ENCODE results near the gene MUC5AC.

The MUC5AC gene

DNA sequence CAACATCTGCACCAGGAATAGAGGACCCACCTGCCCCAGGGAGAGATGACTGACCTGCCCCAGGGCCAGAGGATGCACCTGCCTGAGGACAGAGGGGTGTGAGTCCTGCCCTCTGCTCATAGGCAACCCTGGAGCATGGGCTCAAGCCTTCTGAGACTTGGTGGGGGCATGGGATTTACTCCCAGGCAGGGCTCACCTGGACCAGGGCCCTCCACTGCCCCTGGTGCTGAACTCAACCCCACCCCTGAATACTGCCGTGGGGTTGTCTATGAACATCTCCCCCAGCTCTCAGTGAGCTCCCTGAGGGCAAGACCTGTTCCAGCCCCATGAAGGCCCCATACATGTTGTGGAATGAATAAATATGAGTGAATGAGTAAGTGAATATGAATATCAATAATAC is 33.8 kb upstream of the MUC5AC start:
- ChIA-PET POLR2A (no interaction called here), CTCF (no interaction called here)
- no peak overlapping the region for H3K4me3 ChIP-seq (ENCODE audit: control insufficient read depth in 1 of 7, extremely low read depth in 1 of 7, insufficient read depth in 4 of 7, low read depth in 2 of 7, low read length in 6 of 7)
- H3K36me3 ChIP-seq (ENCODE audit: control insufficient read depth in 4 of 4, insufficient read depth in 4 of 4, low read length in 3 of 4) = no peaks in the 10 kb centered on the region
- H3K27me3 ChIP-seq (replicated peaks in 2 of 5; ENCODE audit: control insufficient read depth in 4 of 5, insufficient read depth in 5 of 5, low read length in 4 of 5) = peaks cover 0 to 7% (median 0%) of the 10 kb centered on the region in 5 experiments
- WGBS (ENCODE audit: insufficient coverage) = no CpG with 5 or more reads among the region's 1 CpG
- H3K9me3 ChIP-seq (ENCODE audit: control extremely low read depth in 1 of 5, control insufficient read depth in 4 of 5, insufficient read depth in 2 of 5, low read depth in 1 of 5, low read length in 4 of 5) = no peaks in the 10 kb centered on the region
- H3K4me1 ChIP-seq (ENCODE audit: control extremely low read depth in 1 of 4, control insufficient read depth in 4 of 4, insufficient read depth in 4 of 4, low read length in 3 of 4) = no peaks in the 10 kb centered on the region
- no peak overlapping the region for H3K27ac ChIP-seq (ENCODE audit: insufficient read depth in 1 of 2, low read depth in 1 of 2, low read length in 2 of 2, poor library complexity in 1 of 2, severe bottlenecking in 2 of 2)
- no peak for DNase-seq

DNA sequence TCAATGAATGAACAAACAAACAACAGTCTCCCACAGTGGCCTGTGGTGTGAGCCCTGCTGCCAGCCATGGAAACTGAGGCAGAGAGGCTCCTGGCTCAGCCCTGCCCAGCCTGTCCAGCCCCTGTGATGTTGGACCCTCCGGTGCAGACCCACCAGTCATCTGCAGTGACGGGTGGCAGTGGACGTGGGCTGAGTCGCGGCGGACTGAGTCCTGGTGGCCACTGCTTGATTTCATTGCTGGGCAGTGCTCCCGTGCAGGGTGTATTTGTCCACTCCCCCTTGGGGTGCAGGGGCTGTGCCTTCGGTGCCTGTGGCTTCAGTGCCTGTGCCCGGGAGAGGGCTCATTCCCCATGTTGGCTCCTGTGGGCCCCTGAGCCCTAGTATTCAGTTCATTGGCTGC is 31.9 kb upstream of the MUC5AC start:
- peaks cover 0 to 7% (median 0%) of the 10 kb centered on the region in 5 experiments for H3K27me3 ChIP-seq (replicated peaks in 2 of 5; ENCODE audit: control insufficient read depth in 4 of 5, insufficient read depth in 5 of 5, low read length in 4 of 5)
- ChIA-PET POLR2A (no interaction called here), CTCF (no interaction called here)
- no peaks in the 10 kb centered on the region for H3K9me3 ChIP-seq (ENCODE audit: control extremely low read depth in 1 of 5, control insufficient read depth in 4 of 5, insufficient read depth in 2 of 5, low read depth in 1 of 5, low read length in 4 of 5)
- no peaks in the 10 kb centered on the region for H3K4me1 ChIP-seq (ENCODE audit: control extremely low read depth in 1 of 4, control insufficient read depth in 4 of 4, insufficient read depth in 4 of 4, low read length in 3 of 4)
- H3K36me3 ChIP-seq (ENCODE audit: control insufficient read depth in 4 of 4, insufficient read depth in 4 of 4, low read length in 3 of 4) = no peaks in the 10 kb centered on the region
- 100% methylated on average over 9 of the region's 9 CpGs for WGBS (ENCODE audit: insufficient coverage)
- H3K4me3 ChIP-seq (ENCODE audit: control insufficient read depth in 1 of 7, extremely low read depth in 1 of 7, insufficient read depth in 4 of 7, low read depth in 2 of 7, low read length in 6 of 7) = no peak overlapping the region
- no peak overlapping the region for H3K27ac ChIP-seq (ENCODE audit: insufficient read depth in 1 of 2, low read depth in 1 of 2, low read length in 2 of 2, poor library complexity in 1 of 2, severe bottlenecking in 2 of 2)
- no peak for DNase-seq

DNA sequence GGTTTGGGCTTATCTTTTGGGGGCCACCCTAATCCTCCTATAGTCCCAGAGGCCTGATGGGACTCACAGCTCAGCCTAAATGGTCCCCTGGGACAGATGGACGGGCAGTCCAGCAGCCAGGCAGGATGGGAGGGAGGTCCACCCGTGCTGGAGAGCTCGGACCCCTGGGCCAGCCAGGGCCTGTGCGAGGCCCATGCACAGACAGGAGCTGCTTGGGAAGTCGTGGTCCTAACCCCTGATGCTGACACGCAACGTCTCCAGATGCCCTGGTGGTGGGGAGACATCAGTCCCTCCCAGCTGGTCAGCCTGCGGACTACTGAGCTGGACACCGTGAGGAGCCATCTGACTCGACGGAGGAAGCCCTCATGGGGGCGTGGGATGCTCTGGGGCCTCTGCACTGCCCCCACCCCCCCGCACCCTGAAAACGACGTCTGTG is 31.2 kb upstream of the MUC5AC start:
- peaks cover 0 to 7% (median 0%) of the 10 kb centered on the region in 5 experiments for H3K27me3 ChIP-seq (replicated peaks in 2 of 5; ENCODE audit: control insufficient read depth in 4 of 5, insufficient read depth in 5 of 5, low read length in 4 of 5)
- 89% methylated on average over 11 of the region's 15 CpGs for WGBS (ENCODE audit: insufficient coverage)
- no peak for DNase-seq
- ChIA-PET CTCF (no interaction called here), POLR2A (no interaction called here)
- H3K36me3 ChIP-seq (ENCODE audit: control insufficient read depth in 4 of 4, insufficient read depth in 4 of 4, low read length in 3 of 4) = no peaks in the 10 kb centered on the region
- no peak overlapping the region for H3K27ac ChIP-seq (ENCODE audit: insufficient read depth in 1 of 2, low read depth in 1 of 2, low read length in 2 of 2, poor library complexity in 1 of 2, severe bottlenecking in 2 of 2)
- H3K4me1 ChIP-seq (ENCODE audit: control extremely low read depth in 1 of 4, control insufficient read depth in 4 of 4, insufficient read depth in 4 of 4, low read length in 3 of 4) = no peaks in the 10 kb centered on the region
- no peaks in the 10 kb centered on the region for H3K9me3 ChIP-seq (ENCODE audit: control extremely low read depth in 1 of 5, control insufficient read depth in 4 of 5, insufficient read depth in 2 of 5, low read depth in 1 of 5, low read length in 4 of 5)
- no peak overlapping the region for H3K4me3 ChIP-seq (ENCODE audit: control insufficient read depth in 1 of 7, extremely low read depth in 1 of 7, insufficient read depth in 4 of 7, low read depth in 2 of 7, low read length in 6 of 7)

DNA sequence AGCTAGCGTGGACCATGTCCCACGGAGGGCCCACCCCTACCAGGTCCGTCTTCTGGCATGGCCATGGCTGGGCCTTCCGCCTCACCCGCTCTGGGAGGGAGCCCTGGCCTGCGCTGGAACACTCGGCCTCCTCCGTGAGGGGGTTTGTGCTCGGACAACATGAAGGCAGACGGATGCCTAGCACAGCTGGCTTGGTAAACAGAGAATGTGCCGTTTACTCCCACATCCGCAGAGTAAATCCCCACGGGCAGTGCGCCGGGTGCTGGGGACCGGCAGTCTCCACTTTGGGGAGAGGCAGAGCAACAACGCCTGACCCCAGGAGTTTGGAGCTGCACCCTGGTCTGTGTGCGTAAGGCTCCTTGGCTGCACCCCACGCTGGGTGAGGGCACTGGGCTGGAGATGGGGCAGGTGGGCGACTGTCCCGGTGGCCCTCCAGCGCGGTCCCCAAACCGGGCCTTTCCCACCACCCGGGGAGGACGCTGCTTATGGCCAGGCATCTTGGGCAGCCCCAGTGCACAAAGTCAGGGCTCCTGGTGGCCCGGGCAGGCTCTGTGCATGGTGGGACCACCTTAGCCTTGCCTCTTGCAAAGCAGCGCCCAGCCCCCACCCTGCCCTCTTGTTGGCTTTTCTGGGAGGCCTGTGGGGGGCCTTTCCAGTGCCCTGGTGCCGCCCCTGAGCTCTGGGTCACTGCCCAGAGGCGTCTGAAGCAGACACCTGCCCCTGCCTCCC is 30.7 kb upstream of the MUC5AC start:
- H3K4me1 ChIP-seq (ENCODE audit: control extremely low read depth in 1 of 4, control insufficient read depth in 4 of 4, insufficient read depth in 4 of 4, low read length in 3 of 4) = no peaks in the 10 kb centered on the region
- ChIA-PET CTCF (no interaction called here), POLR2A (no interaction called here)
- no peaks in the 10 kb centered on the region for H3K9me3 ChIP-seq (ENCODE audit: control extremely low read depth in 1 of 5, control insufficient read depth in 4 of 5, insufficient read depth in 2 of 5, low read depth in 1 of 5, low read length in 4 of 5)
- no peaks in the 10 kb centered on the region for H3K36me3 ChIP-seq (ENCODE audit: control insufficient read depth in 4 of 4, insufficient read depth in 4 of 4, low read length in 3 of 4)
- H3K4me3 ChIP-seq (ENCODE audit: control insufficient read depth in 1 of 7, extremely low read depth in 1 of 7, insufficient read depth in 4 of 7, low read depth in 2 of 7, low read length in 6 of 7) = no peak overlapping the region
- H3K27me3 ChIP-seq (replicated peaks in 2 of 5; ENCODE audit: control insufficient read depth in 4 of 5, insufficient read depth in 5 of 5, low read length in 4 of 5) = peaks cover 0 to 4% (median 0%) of the 10 kb centered on the region in 5 experiments
- 93% methylated on average over 30 of the region's 30 CpGs for WGBS (ENCODE audit: insufficient coverage)
- no peak for DNase-seq
- H3K27ac ChIP-seq (ENCODE audit: insufficient read depth in 1 of 2, low read depth in 1 of 2, low read length in 2 of 2, poor library complexity in 1 of 2, severe bottlenecking in 2 of 2) = no peak overlapping the region

DNA sequence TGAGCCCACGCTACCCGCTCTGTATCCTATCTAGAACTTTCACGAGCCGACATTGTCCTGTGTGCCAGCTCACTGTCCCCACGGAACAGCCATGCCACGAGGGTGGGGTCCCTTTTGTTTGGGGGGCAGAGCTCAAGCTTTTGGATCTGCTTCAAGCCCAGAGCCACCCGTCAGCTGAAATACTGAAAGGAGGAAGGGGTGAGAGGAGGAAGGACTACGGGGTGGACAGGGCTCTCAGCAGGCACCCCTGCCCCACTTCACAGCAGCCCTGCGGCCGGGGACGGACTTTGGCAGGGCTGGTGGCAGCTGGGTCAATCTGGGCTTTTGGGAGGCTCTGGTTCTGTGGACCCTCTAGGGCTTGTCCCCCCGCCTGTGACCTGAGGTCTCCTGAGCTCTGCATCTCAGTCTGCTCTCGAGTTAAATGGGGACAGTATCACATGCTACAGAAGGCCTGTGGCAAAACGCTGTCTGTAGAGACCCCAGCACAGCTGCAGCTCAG is 30.0 kb upstream of the MUC5AC start:
- H3K36me3 ChIP-seq (ENCODE audit: control insufficient read depth in 4 of 4, insufficient read depth in 4 of 4, low read length in 3 of 4) = no peaks in the 10 kb centered on the region
- no peak overlapping the region for H3K4me3 ChIP-seq (ENCODE audit: control insufficient read depth in 1 of 7, extremely low read depth in 1 of 7, insufficient read depth in 4 of 7, low read depth in 2 of 7, low read length in 6 of 7)
- POLR2A ChIA-PET = no interaction called here
- H3K27ac ChIP-seq (ENCODE audit: insufficient read depth in 1 of 2, low read depth in 1 of 2, low read length in 2 of 2, poor library complexity in 1 of 2, severe bottlenecking in 2 of 2) = no peak overlapping the region
- WGBS (ENCODE audit: insufficient coverage) = 76% methylated on average over 8 of the region's 14 CpGs
- DNase-seq = no peak
- peaks cover 0 to 1% (median 0%) of the 10 kb centered on the region in 5 experiments for H3K27me3 ChIP-seq (replicated peaks in 2 of 5; ENCODE audit: control insufficient read depth in 4 of 5, insufficient read depth in 5 of 5, low read length in 4 of 5)
- H3K9me3 ChIP-seq (ENCODE audit: control extremely low read depth in 1 of 5, control insufficient read depth in 4 of 5, insufficient read depth in 2 of 5, low read depth in 1 of 5, low read length in 4 of 5) = no peaks in the 10 kb centered on the region
- no peaks in the 10 kb centered on the region for H3K4me1 ChIP-seq (ENCODE audit: control extremely low read depth in 1 of 4, control insufficient read depth in 4 of 4, insufficient read depth in 4 of 4, low read length in 3 of 4)
- CTCF ChIA-PET = no interaction called here

DNA sequence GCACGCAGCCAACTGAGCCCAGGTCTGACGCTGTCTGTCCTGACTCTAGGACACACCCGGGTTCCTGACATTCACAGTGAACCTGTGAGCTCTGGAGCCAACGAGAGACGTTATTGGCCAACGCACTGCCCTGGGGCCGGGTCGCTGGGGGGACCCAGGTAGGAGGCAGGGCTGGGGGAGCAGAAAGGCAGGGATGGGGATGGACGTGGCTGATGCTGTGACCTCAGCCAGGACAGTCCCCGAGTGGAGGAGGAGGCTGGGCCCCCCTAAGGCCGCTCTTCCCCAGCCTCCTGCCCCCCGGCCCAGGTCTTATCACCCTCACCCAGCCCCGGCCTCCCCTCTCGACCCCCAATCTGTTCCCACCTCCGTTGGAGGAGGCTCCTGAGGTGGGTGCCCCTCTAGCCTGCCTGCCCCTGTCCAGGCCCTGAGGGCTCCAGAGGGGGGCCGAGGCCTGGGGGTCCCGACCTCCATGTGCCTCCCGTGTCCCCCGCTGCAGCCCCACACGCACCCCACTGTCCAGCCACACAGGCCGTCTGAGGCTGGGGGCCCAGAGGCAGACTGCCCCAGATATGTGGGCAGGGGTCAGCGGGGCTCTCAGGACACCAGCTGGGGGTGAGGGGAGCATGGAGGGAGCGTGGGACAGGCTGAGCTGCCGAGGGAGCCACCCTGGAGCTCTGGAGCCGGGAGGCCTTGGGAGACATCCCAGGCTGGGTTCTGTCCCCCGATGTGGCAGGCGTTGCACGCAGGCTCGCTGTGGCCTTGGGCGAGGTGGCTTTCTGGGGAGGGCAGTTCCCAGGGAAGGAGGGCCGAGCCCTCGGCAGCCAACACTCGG is 29.2 kb upstream of the MUC5AC start:
- POLR2A ChIA-PET = no interaction called here
- WGBS (ENCODE audit: insufficient coverage) = 87% methylated on average over 23 of the region's 33 CpGs
- Histone ChIP-seq H3K4me1 (ENCODE audit: control extremely low read depth in 1 of 4, control insufficient read depth in 4 of 4, insufficient read depth in 4 of 4, low read length in 3 of 4) (no peaks in the 10 kb centered on the region), H3K4me3 (ENCODE audit: control insufficient read depth in 1 of 7, extremely low read depth in 1 of 7, insufficient read depth in 4 of 7, low read depth in 2 of 7, low read length in 6 of 7) (no peak overlapping the region), H3K27ac (ENCODE audit: insufficient read depth in 1 of 2, low read depth in 1 of 2, low read length in 2 of 2, poor library complexity in 1 of 2, severe bottlenecking in 2 of 2) (no peak overlapping the region), H3K36me3 (ENCODE audit: control insufficient read depth in 4 of 4, insufficient read depth in 4 of 4, low read length in 3 of 4) (no peaks in the 10 kb centered on the region), H3K9me3 (ENCODE audit: control extremely low read depth in 1 of 5, control insufficient read depth in 4 of 5, insufficient read depth in 2 of 5, low read depth in 1 of 5, low read length in 4 of 5) (peaks cover 0 to 3% (median 1%) of the 10 kb centered on the region in 5 experiments), H3K27me3 (replicated peaks in 2 of 5; ENCODE audit: control insufficient read depth in 4 of 5, insufficient read depth in 5 of 5, low read length in 4 of 5) (peaks cover 0 to 1% (median 0%) of the 10 kb centered on the region in 5 experiments)
- CTCF ChIA-PET = no interaction called here
- DNase-seq = no peak

DNA sequence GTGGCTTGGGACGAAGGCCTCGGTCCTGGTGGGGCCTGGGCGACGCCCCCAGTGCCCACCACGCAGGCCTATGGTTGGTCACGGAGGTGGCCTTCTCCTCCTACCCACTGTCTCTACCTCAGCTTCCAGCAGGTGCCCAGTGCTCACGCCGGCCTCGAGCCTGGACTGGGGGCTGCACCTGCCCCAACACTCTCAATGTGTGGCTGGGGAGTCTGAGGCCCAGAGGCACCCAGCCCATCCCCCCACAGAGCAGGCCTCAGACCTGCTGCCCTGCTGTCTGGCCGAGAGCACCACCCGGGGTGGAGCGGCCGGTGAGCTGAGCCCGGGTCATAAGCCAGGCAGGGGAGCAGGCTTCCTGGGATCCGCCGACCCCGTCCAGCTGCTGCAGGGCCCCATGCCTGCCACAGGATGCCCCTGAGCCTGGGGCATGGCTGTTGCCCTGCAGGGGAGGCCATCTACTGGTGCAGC is 28.6 kb upstream of the MUC5AC start:
- CTCF ChIA-PET = no interaction called here
- Histone ChIP-seq H3K4me1 (ENCODE audit: control extremely low read depth in 1 of 4, control insufficient read depth in 4 of 4, insufficient read depth in 4 of 4, low read length in 3 of 4) (no peaks in the 10 kb centered on the region), H3K4me3 (ENCODE audit: control insufficient read depth in 1 of 7, extremely low read depth in 1 of 7, insufficient read depth in 4 of 7, low read depth in 2 of 7, low read length in 6 of 7) (no peak overlapping the region), H3K27ac (ENCODE audit: insufficient read depth in 1 of 2, low read depth in 1 of 2, low read length in 2 of 2, poor library complexity in 1 of 2, severe bottlenecking in 2 of 2) (no peak overlapping the region), H3K9me3 (ENCODE audit: control extremely low read depth in 1 of 5, control insufficient read depth in 4 of 5, insufficient read depth in 2 of 5, low read depth in 1 of 5, low read length in 4 of 5) (peaks cover 3 to 9% (median 5%) of the 10 kb centered on the region in 5 experiments), H3K27me3 (replicated peaks in 2 of 5; ENCODE audit: control insufficient read depth in 4 of 5, insufficient read depth in 5 of 5, low read length in 4 of 5) (no peaks in the 10 kb centered on the region), H3K36me3 (ENCODE audit: control insufficient read depth in 4 of 4, insufficient read depth in 4 of 4, low read length in 3 of 4) (no peaks in the 10 kb centered on the region)
- 91% methylated on average over 14 of the region's 17 CpGs for WGBS (ENCODE audit: insufficient coverage)
- POLR2A ChIA-PET = no interaction called here
- DNase-seq = no peak

Data from common myeloid progenitor, CD34-positive (primary cell).